Stimulated activated CD4-positive, alpha-beta T cell treated with anti-CD3 and anti-CD28 coated beads, Interleukin-4, amount 100 ng/mL, for 4 hours (primary cell): ENCODE results near the gene CNDP1.
"Not testable (repeated sequence)": the region's sequence is repeated elsewhere in the genome, so short reads cannot be mapped to it uniquely, and the experiment has no call there.

Source experiments
- DNase-seq, 2 experiments: peaks; one replicate each; pipeline ENCODE4 v3.0.0-alpha.2; 2020

Gene CNDP1

GRCh38 chr18:74549591-74550104 lies 15.3 kb downstream of the CNDP1 start:
- no peak for DNase-seq

- no peak for DNase-seq
These were observed 16.6 kb downstream of the CNDP1 start for GRCh38 chr18:74550886-74551285.

- no peak for DNase-seq
These were observed 17.2 kb downstream of the CNDP1 start for GRCh38 chr18:74551452-74551851.

- peak; percentile 62 to 67 for DNase-seq
These were observed 17.7 kb downstream of the CNDP1 start for GRCh38 chr18:74551936-74552555.

GRCh38 chr18:74556126-74556525 lies 21.8 kb downstream of the CNDP1 start:
- DNase-seq = no peak

GRCh38 chr18:74558096-74558495 lies 23.8 kb downstream of the CNDP1 start:
- no peak for DNase-seq

GRCh38 chr18:74562131-74562730 lies 27.9 kb downstream of the CNDP1 start:
- no peak for DNase-seq

GRCh38 chr18:74562775-74563174 lies 28.5 kb downstream of the CNDP1 start:
- no peak for DNase-seq

GRCh38 chr18:74563999-74564398 lies 29.7 kb downstream of the CNDP1 start:
- no peak for DNase-seq

- not testable (repeated sequence) for DNase-seq
These were observed 30.9 kb downstream of the CNDP1 start for GRCh38 chr18:74565164-74565563.

GRCh38 chr18:74565993-74566392 lies 31.7 kb downstream of the CNDP1 start:
- not testable (repeated sequence) for DNase-seq

GRCh38 chr18:74567822-74568221 lies 33.5 kb downstream of the CNDP1 start:
- no peak for DNase-seq

GRCh38 chr18:74569401-74569800 lies 35.1 kb downstream of the CNDP1 start:
- DNase-seq = no peak

GRCh38 chr18:74570266-74570665 lies 36.0 kb downstream of the CNDP1 start:
- DNase-seq = no peak

GRCh38 chr18:74571895-74572680 lies 37.8 kb downstream of the CNDP1 start:
- no peak for DNase-seq

- DNase-seq = no peak
These were observed 38.8 kb downstream of the CNDP1 start for GRCh38 chr18:74573053-74573452.

GRCh38 chr18:74574916-74575315 lies 40.6 kb downstream of the CNDP1 start:
- no peak for DNase-seq

GRCh38 chr18:74577019-74577418 lies 42.7 kb downstream of the CNDP1 start:
- no peak for DNase-seq

- DNase-seq = no peak
These were observed 45.3 kb downstream of the CNDP1 start for GRCh38 chr18:74579496-74580065.

GRCh38 chr18:74582642-74583041 lies 48.3 kb downstream of the CNDP1 start:
- no peak for DNase-seq

- DNase-seq = no peak
These were observed 53.1 kb downstream of the CNDP1 start for GRCh38 chr18:74587441-74587840.

- no peak for DNase-seq
These were observed 54.7 kb downstream of the CNDP1 start for GRCh38 chr18:74589021-74589420.

- DNase-seq = no peak
These were observed 55.5 kb downstream of the CNDP1 start for GRCh38 chr18:74589811-74590210.

GRCh38 chr18:74590671-74591070 lies 56.4 kb downstream of the CNDP1 start:
- DNase-seq = no peak
